VCaP (cell line): ENCODE results near the gene ITSN2.

Experiments used
- H3K27ac ChIP-seq: fragments of 450-650 bp; 2 replicates; pipeline ENCODE4 v1.5.1; 2017
- TF ChIP-seq, protein P1 (sequence below): fragments of 450-650 bp; conservative IDR thresholded peaks from 2 replicates; pipeline ENCODE4 v1.5.1; 2017; ENCODE audit warnings: mild to moderate bottlenecking, moderate library complexity

Gene ITSN2

DNA sequence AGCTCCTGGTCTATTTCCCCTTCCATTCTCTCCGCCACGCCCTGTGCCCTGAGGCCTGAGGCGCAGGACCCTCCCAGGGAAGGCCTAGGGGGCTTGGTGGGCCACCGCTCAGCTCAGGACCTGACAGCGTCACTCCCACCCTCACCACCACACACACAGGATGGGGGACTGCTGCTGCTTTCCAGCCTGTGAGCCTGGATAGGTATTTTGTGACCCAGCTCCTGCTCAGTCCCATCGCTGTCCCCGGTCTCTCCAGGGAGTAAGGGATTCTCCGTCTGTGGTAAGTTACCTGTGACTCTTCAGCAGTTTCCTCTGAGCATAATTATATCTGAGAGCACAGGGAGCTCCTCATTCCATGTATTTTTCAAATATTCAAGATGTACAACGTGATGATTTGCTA, 169.2 kb downstream of the ITSN2 start:
- H3K27ac ChIP-seq, result no peak overlapping the region
- TF ChIP-seq, protein P1, sequence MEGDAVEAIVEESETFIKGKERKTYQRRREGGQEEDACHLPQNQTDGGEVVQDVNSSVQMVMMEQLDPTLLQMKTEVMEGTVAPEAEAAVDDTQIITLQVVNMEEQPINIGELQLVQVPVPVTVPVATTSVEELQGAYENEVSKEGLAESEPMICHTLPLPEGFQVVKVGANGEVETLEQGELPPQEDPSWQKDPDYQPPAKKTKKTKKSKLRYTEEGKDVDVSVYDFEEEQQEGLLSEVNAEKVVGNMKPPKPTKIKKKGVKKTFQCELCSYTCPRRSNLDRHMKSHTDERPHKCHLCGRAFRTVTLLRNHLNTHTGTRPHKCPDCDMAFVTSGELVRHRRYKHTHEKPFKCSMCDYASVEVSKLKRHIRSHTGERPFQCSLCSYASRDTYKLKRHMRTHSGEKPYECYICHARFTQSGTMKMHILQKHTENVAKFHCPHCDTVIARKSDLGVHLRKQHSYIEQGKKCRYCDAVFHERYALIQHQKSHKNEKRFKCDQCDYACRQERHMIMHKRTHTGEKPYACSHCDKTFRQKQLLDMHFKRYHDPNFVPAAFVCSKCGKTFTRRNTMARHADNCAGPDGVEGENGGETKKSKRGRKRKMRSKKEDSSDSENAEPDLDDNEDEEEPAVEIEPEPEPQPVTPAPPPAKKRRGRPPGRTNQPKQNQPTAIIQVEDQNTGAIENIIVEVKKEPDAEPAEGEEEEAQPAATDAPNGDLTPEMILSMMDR, result no peak

DNA sequence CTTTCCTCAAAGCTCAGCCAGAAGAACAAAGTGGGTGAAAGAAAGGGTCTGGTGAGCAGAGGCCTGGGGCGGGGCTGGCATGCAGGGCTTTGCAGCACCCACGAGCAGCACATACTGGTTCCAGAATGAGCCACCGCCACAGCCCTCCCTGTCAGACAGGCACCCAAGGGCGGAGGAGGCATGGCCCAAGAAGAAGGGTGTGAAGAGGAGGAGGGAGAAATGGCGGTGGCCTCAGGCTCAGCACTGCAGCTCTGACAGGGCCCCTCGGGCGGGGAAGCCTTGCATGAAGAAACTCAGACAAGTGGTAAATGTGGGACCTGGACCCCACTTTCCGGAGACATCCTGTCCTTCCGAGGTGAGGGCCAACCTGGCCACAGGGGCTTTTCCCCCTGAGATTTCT, 169.8 kb downstream of the ITSN2 start:
- H3K27ac ChIP-seq, result no peak overlapping the region
- TF ChIP-seq, protein P1, result no peak

DNA sequence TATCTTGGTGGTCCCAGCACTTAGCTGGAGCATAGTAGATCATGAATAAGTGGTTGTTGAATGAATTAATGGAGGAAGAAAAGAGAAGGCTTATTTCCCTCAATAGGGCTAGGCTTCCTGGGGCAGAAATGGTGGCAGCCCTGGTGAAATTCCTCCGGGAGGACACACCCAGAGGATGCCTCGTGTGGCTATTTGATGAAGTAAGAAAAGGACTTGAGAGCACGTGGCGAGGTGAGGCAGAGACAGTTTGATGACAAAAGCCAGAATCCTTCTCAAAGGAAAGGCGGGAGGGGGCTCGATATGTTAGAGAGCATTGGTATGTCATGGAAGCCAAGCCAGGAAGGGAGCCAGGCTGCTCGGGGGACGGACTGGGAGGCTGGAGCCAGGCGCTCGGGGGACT, 170.8 kb downstream of the ITSN2 start:
- H3K27ac ChIP-seq, result no peak overlapping the region
- TF ChIP-seq, protein P1, result no peak

DNA sequence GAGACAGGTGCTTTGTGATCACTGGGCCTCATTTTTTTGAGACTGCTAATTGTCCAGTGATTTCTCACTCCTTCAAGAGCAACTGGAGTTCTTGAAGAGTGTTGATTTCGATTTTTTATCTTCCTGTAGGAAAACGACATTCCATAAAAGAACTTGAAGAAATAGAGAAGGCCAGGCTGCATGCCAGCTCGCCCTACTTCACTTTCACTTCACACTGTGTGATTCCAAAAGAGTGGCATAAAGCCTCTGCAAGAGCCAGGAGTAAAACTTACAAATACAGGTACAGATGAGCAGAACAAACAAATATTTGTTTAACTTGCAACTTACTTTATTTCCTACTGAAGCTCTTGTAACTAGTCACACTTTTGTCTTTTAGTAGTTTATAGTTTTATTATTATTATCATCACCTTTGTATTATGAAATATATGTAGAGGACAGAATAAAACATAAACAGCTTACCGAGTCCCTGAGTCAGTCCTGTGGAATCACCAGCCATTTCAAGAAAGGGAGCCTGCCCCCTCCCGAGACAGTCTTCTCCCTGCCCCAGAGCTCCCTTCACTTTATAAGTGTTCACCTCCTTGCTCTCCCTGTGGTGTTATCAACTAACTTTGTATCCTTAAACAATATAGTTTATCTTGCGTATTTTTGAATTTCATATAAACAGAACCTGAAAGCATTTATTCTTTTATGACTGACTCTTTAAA, 176.8 kb downstream of the ITSN2 start:
- H3K27ac ChIP-seq, result peak overlapping the region; percentile 51
- TF ChIP-seq, protein P1, result no peak

DNA sequence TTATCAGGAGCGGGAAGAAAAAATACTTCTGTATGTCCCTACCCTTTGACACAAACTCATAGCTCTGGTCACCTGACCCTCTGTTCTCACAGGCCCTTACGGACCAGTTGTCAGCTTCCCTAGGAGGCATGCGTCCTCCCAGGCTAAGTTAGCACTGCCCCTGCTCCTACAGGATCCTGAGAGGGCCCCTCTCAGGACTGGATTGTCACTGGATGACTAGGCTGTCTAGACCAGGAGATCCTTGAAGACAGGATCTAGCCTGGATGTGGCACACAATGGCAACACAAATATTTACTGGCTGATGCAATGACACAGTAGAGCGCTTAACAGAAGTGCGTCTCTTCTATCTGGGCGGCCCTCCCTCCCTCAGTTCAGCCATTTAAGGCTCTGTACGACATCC, 177.8 kb downstream of the ITSN2 start:
- TF ChIP-seq, protein P1, result no peak

DNA sequence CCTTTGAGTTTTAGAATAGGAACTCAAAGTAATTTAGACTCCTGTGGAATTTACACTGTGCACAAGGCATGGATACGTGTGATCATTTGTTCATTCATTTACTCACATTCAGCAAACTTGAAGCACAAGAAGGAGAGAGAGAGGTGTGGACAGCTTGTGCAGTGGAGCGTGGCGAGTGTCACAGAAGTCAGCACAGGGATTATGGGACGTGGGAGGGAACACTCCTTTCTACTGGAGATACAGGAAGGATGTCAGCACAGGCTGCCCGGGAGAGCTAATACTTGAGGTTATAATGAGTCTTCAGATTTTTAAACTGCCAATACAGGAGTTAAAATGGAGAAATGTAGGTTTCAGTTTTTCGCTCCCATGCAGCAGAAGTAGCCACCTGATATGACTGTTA, 178.5 kb downstream of the ITSN2 start:
- peak overlapping the region; percentile 51 for H3K27ac ChIP-seq
- TF ChIP-seq, protein P1, result no peak

More for the DNA sequence above, 177.8 kb downstream of the ITSN2 start:
- H3K27ac ChIP-seq, result peak overlapping the region; percentile 51

DNA sequence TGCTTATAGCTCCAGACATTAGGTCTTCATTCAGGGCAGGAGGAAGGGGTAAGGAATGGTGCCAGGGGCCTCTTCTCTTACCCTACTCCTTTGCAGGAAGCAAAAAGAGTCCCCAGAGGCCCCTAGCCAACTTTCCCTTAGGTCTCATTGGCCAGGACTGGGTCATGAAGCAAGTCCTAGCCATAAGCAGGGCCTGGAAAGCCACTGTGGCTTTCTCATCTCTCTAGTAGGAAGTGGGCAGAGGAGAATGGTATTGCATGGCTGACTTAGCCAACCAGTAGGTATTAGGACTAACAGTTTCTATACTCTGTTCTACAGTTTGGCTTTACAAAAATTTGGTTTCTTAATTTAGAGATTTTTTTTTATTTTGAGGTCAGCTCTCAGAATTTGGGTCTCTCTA, 180.7 kb downstream of the ITSN2 start:
- no peak overlapping the region for H3K27ac ChIP-seq
- TF ChIP-seq, protein P1, result no peak
